PC-9 (cell line): ENCODE measurements around the gene RNLS. TPM values are rescaled to one million over a fixed set of nuclear protein-coding genes. Genes with fewer than 3 reads are reported as not detected.

ENCODE experiments used
- BruUV-seq: library from RNA; stranded (reverse); fragments of 400-500 nt; replicated peaks from 2 replicates; lab custom pipeline; 2021; lab: Mats Ljungman, UMichigan
- CTCF ChIA-PET: fragments of 300-600 bp; sonication (Branson Sonifier 250); formaldehyde crosslinking; loops from one replicate; lab custom pipeline; 2022; ENCODE audit warnings: antibody characterized with exemption; lab: Charles Lee
- POLR2A ChIA-PET: fragments of 300-600 bp; sonication (Branson Sonifier 250); formaldehyde crosslinking; loops from one replicate; lab custom pipeline; 2022; ENCODE audit warnings: antibody characterized with exemption; ENCODE audit not compliant: unreplicated experiment; lab: Charles Lee
- DNase-seq, 2 experiments: peaks; one replicate each; pipeline versions ENCODE4 v3.0.0 to v3.0.0-alpha.2; 2015 to 2022; ENCODE audit warnings: mixed read lengths in 1 of 2
- H2AFZ ChIP-seq: fragments of 200-600 bp; sonication (generic); 2 replicates; pipeline ENCODE4 v1.8.1; 2017; ENCODE audit warnings: antibody characterized with exemption
- H3F3A ChIP-seq: fragments of 200-600 bp; sonication (generic); 2 replicates; pipeline ENCODE4 v1.8.1; 2017; ENCODE audit warnings: antibody characterized with exemption, mild to moderate bottlenecking, low read depth; ENCODE audit not compliant: insufficient read depth
- H3K27ac ChIP-seq: fragments of 200-600 bp; sonication (generic); 2 replicates; pipeline ENCODE4 v1.6.1; 2016; ENCODE audit warnings: mixed run types
- H3K27me3 ChIP-seq: fragments of 200-600 bp; sonication (generic); 2 replicates; pipeline ENCODE4 v1.6.1; 2016; ENCODE audit warnings: low read depth, mixed run types; ENCODE audit not compliant: insufficient read depth
- H3K36me3 ChIP-seq: fragments of 200-600 bp; sonication (generic); 2 replicates; pipeline ENCODE4 v1.6.1; 2016; ENCODE audit warnings: low read depth, mixed run types
- H3K4me1 ChIP-seq: fragments of 200-600 bp; sonication (generic); replicated peaks from 2 replicates; pipeline ENCODE4 v1.6.1; 2016; ENCODE audit warnings: mixed run types; ENCODE audit not compliant: insufficient read depth
- H3K4me2 ChIP-seq: fragments of 200-600 bp; sonication (generic); 2 replicates; pipeline ENCODE4 v1.6.1; 2017; ENCODE audit warnings: mixed run types
- H3K4me3 ChIP-seq: fragments of 200-600 bp; sonication (generic); 2 replicates; pipeline ENCODE4 v1.6.1; 2016; ENCODE audit warnings: mixed run types
- H3K79me2 ChIP-seq: fragments of 200-600 bp; sonication (generic); 2 replicates; pipeline ENCODE4 v1.6.1; 2017; ENCODE audit warnings: low read depth, mixed run types
- H3K9me2 ChIP-seq: fragments of 200-600 bp; sonication (generic); 2 replicates; pipeline ENCODE4 v1.8.1; 2017; ENCODE audit warnings: mild to moderate bottlenecking; ENCODE audit not compliant: insufficient read depth
- H3K9me3 ChIP-seq: fragments of 200-600 bp; sonication (generic); 2 replicates; pipeline ENCODE4 v1.8.1; 2016; ENCODE audit warnings: low read depth; ENCODE audit not compliant: insufficient read depth
- H4K20me1 ChIP-seq: fragments of 200-600 bp; sonication (generic); 2 replicates; pipeline ENCODE4 v1.8.1; 2017; ENCODE audit not compliant: insufficient read depth
- EZH2 ChIP-seq: fragments of 200-600 bp; sonication (generic); IDR thresholded peaks from 2 replicates; pipeline ENCODE4 v1.8.0; 2017; ENCODE audit warnings: antibody characterized with exemption, low read depth
- intact Hi-C: fragments of 100-400 bp; cut with micrococcal nuclease; formaldehyde crosslinking; loops from one replicate; pipeline ENCODE4 v1.10.0; 2022; ENCODE audit not compliant: unreplicated experiment
- total RNA-seq: library from RNA; stranded (reverse); gene quantifications from 2 replicates; pipeline ENCODE4 v1.2.3, GENCODE V29; 2021
- TF ChIP-seq, protein P1 (sequence below): fragments of 200-600 bp; sonication (generic); conservative IDR thresholded peaks from 2 replicates; pipeline ENCODE4 v1.6.1; 2017; ENCODE audit warnings: mixed run types, antibody characterized with exemption, mild to moderate bottlenecking, moderate library complexity

RNLS gene
- total RNA-seq, 1 experiment from 2014 or later: not detected

DNA sequence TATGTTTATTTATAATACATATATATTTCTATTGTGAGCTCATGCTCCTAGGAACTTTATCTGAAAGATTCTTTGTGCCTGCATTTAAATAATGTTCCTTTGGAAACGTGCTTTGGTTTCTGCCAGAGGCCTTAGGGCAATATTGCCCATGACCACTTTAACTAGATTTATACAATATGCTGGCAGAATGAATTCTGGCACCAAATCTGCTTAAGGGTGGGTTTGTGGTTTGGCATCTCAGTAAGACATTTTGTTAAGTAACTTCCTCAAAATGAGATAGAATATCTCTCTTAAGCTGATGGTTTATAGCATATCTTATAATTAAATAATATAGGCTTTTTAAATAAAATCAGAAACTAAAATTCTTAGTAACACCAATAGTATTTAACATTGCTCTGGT lies 252.9 kb downstream of the RNLS start:
- ChIA-PET CTCF (no interaction called here), POLR2A (interaction anchor here (0.7 kb wide), 2 partner anchors 24 to 76 kb away, joined by 3 read pairs; no protein-coding TSS in a partner anchor)
- no peaks in the 10 kb centered on the region for H3K36me3 ChIP-seq
- no peaks in the 10 kb centered on the region for H3K9me2 ChIP-seq
- no peaks in the 10 kb centered on the region for H3K4me1 ChIP-seq
- H3K79me2 ChIP-seq: no peaks in the 10 kb centered on the region
- H3K9me3 ChIP-seq: no peaks in the 10 kb centered on the region
- no peaks in the 10 kb centered on the region for H3K27me3 ChIP-seq
- no peak overlapping the region for H3K4me3 ChIP-seq
- intact Hi-C loops: no loop called here
- H2AFZ ChIP-seq: no peak overlapping the region
- no peak overlapping the region for H3K27ac ChIP-seq
- no peak overlapping the region for H3K4me2 ChIP-seq
- H4K20me1 ChIP-seq: no peaks in the 10 kb centered on the region
- H3F3A ChIP-seq: no peaks in the 10 kb centered on the region
- no peak for TF ChIP-seq EZH2
- TF ChIP-seq, protein P1, sequence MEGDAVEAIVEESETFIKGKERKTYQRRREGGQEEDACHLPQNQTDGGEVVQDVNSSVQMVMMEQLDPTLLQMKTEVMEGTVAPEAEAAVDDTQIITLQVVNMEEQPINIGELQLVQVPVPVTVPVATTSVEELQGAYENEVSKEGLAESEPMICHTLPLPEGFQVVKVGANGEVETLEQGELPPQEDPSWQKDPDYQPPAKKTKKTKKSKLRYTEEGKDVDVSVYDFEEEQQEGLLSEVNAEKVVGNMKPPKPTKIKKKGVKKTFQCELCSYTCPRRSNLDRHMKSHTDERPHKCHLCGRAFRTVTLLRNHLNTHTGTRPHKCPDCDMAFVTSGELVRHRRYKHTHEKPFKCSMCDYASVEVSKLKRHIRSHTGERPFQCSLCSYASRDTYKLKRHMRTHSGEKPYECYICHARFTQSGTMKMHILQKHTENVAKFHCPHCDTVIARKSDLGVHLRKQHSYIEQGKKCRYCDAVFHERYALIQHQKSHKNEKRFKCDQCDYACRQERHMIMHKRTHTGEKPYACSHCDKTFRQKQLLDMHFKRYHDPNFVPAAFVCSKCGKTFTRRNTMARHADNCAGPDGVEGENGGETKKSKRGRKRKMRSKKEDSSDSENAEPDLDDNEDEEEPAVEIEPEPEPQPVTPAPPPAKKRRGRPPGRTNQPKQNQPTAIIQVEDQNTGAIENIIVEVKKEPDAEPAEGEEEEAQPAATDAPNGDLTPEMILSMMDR: no peak
- no peak for DNase-seq
- no TSS peak for BruUV-seq

- Histone ChIP-seq H3F3A (no peaks in the 10 kb centered on the region), H2AFZ (no peak overlapping the region), H3K36me3 (no peaks in the 10 kb centered on the region), H3K27ac (no peak overlapping the region), H3K79me2 (no peaks in the 10 kb centered on the region), H3K4me2 (no peak overlapping the region), H3K4me3 (no peak overlapping the region), H4K20me1 (no peaks in the 10 kb centered on the region), H3K9me2 (no peaks in the 10 kb centered on the region), H3K27me3 (no peaks in the 10 kb centered on the region), H3K4me1 (no peaks in the 10 kb centered on the region), H3K9me3 (peaks cover 25% of the 10 kb centered on the region)
- ChIA-PET POLR2A (no interaction called here), CTCF (no interaction called here)
- TF ChIP-seq EZH2: no peak
- TF ChIP-seq, protein P1: no peak
- BruUV-seq: no TSS peak
- intact Hi-C loops: no loop called here
- no peak for DNase-seq
Observed at GRCh38 chr10:88322324-88323063, 260.6 kb downstream of the RNLS start.

GRCh38 chr10:88319960-88320517 lies 263.1 kb downstream of the RNLS start:
- no peak overlapping the region for H3K27ac ChIP-seq
- no peaks in the 10 kb centered on the region for H3F3A ChIP-seq
- H3K27me3 ChIP-seq: no peaks in the 10 kb centered on the region
- intact Hi-C loops: no loop called here
- no peaks in the 10 kb centered on the region for H3K79me2 ChIP-seq
- no peaks in the 10 kb centered on the region for H3K4me1 ChIP-seq
- peaks cover 25% of the 10 kb centered on the region for H3K9me3 ChIP-seq
- no peak for DNase-seq
- no peaks in the 10 kb centered on the region for H3K9me2 ChIP-seq
- H3K4me3 ChIP-seq: no peak overlapping the region
- CTCF ChIA-PET: no interaction called here
- TF ChIP-seq, protein P1: no peak
- no peak for TF ChIP-seq EZH2
- H2AFZ ChIP-seq: no peak overlapping the region
- no peaks in the 10 kb centered on the region for H3K36me3 ChIP-seq
- POLR2A ChIA-PET: no interaction called here
- BruUV-seq: no TSS peak
- H3K4me2 ChIP-seq: no peak overlapping the region
- H4K20me1 ChIP-seq: no peaks in the 10 kb centered on the region
